WTC11 (cell line): ENCODE data around the gene GPR176. TPM values are rescaled to one million over a fixed set of nuclear protein-coding genes. Genes with fewer than 3 reads are reported as not detected.

Source experiments
- ATAC-seq: fragments of 200-7000 bp; cut with Tn5 transposase; 2 replicates; pipeline ENCODE4 v1.10.0; 2021; ENCODE audit warnings: mild to moderate bottlenecking, moderate library complexity
- CTCF ChIA-PET: fragments of 300-600 bp; sonication (Branson Sonifier 250); formaldehyde crosslinking; loops from one replicate; lab custom pipeline; 2021; ENCODE audit warnings: antibody characterized with exemption; lab: Charles Lee
- POLR2A ChIA-PET: fragments of 350-600 bp; sonication (Branson Sonifier 250); formaldehyde crosslinking; loops from one replicate; lab custom pipeline; 2021; ENCODE audit warnings: antibody characterized with exemption; lab: Charles Lee
- DNase-seq: peaks from one replicate; pipeline ENCODE4 v3.0.0; 2021; ENCODE audit warnings: low spot score
- H3K27ac Mint-ChIP-seq: 2 replicates; pipeline ENCODE4 v1.8.0; 2021; ENCODE audit warnings: mixed read lengths
- H3K27me3 Mint-ChIP-seq: 2 replicates; pipeline ENCODE4 v1.8.0; 2021; ENCODE audit warnings: low read depth, mild to moderate bottlenecking, moderate library complexity, mixed read lengths
- H3K36me3 Mint-ChIP-seq: 2 replicates; pipeline ENCODE4 v1.8.0; 2021; ENCODE audit warnings: mixed read lengths
- H3K4me1 Mint-ChIP-seq: 2 replicates; pipeline ENCODE4 v1.8.0; 2022; ENCODE audit warnings: mixed read lengths
- H3K4me3 Mint-ChIP-seq: 2 replicates; pipeline ENCODE4 v1.8.0; 2021; ENCODE audit warnings: mild to moderate bottlenecking, moderate library complexity, mixed read lengths
- H3K9me3 Mint-ChIP-seq: 2 replicates; pipeline ENCODE4 v1.8.0; 2021; ENCODE audit warnings: mixed read lengths
- ATF6 ChIP-seq: sonication (generic); formaldehyde crosslinking; IDR thresholded peaks from 2 replicates; pipeline ENCODE4 v1.8.1; 2023; ENCODE audit warnings: mild to moderate bottlenecking, missing genetic modification reagents
- ELF4 ChIP-seq: sonication (generic); formaldehyde crosslinking; IDR thresholded peaks from 2 replicates; pipeline ENCODE4 v1.8.1; 2022; ENCODE audit warnings: low read depth, mild to moderate bottlenecking, moderate library complexity, missing genetic modification reagents
- ERG ChIP-seq: fragments of 250-450 bp; sonication (Bioruptor Pico); IDR thresholded peaks from 2 replicates; pipeline ENCODE4 v1.8.0; 2021; ENCODE audit warnings: mild to moderate bottlenecking
- GABPB1 ChIP-seq: sonication (generic); formaldehyde crosslinking; IDR thresholded peaks from 2 replicates; pipeline ENCODE4 v1.8.1; 2023; ENCODE audit warnings: mild to moderate bottlenecking, missing genetic modification reagents
- JUN ChIP-seq: sonication (generic); formaldehyde crosslinking; IDR thresholded peaks from 2 replicates; pipeline ENCODE4 v1.8.0; 2023; ENCODE audit warnings: mild to moderate bottlenecking, missing genetic modification reagents
- MYBL2 ChIP-seq: sonication (generic); formaldehyde crosslinking; IDR thresholded peaks from 2 replicates; pipeline ENCODE4 v1.8.1; 2023; ENCODE audit warnings: mild to moderate bottlenecking, moderate library complexity, missing genetic modification reagents
- NFATC4 ChIP-seq: fragments of 250-450 bp; sonication (Bioruptor Pico); IDR thresholded peaks from 2 replicates; pipeline ENCODE4 v1.9.0; 2021; ENCODE audit warnings: mild to moderate bottlenecking
- NFYB ChIP-seq: sonication (generic); formaldehyde crosslinking; conservative IDR thresholded peaks from 2 replicates; pipeline ENCODE4 v1.8.0; 2022; ENCODE audit warnings: low read depth, missing genetic modification reagents
- NR1H2 ChIP-seq: sonication (generic); formaldehyde crosslinking; IDR thresholded peaks from 2 replicates; pipeline ENCODE4 v1.9.0; 2021; ENCODE audit warnings: mild to moderate bottlenecking, moderate library complexity, missing genetic modification reagents
- NR2C2 ChIP-seq: sonication (generic); formaldehyde crosslinking; IDR thresholded peaks from 2 replicates; pipeline ENCODE4 v1.8.0; 2022; ENCODE audit warnings: mild to moderate bottlenecking, missing genetic modification reagents
- NR3C1 ChIP-seq: sonication (generic); formaldehyde crosslinking; conservative IDR thresholded peaks from 2 replicates; pipeline ENCODE4 v1.8.1; 2023; ENCODE audit warnings: low read depth, mild to moderate bottlenecking, missing genetic modification reagents
- SOX15 ChIP-seq: fragments of 250-450 bp; sonication (Bioruptor Pico); IDR thresholded peaks from 2 replicates; pipeline ENCODE4 v1.9.0; 2021; ENCODE audit warnings: mild to moderate bottlenecking
- ZNF219 ChIP-seq: sonication (generic); formaldehyde crosslinking; IDR thresholded peaks from 2 replicates; pipeline ENCODE4 v1.8.0; 2023; ENCODE audit warnings: missing genetic modification reagents, mild to moderate bottlenecking, borderline replicate concordance
- ZNF281 ChIP-seq: sonication (generic); formaldehyde crosslinking; IDR thresholded peaks from 2 replicates; pipeline ENCODE4 v1.8.0; 2023; ENCODE audit warnings: mild to moderate bottlenecking, missing genetic modification reagents
- ZNF416 ChIP-seq: fragments of 250-450 bp; sonication (Bioruptor Pico); IDR thresholded peaks from 2 replicates; pipeline ENCODE4 v1.9.0; 2021; ENCODE audit warnings: mild to moderate bottlenecking, inconsistent platforms
- ZNF512 ChIP-seq: sonication (generic); formaldehyde crosslinking; IDR thresholded peaks from 2 replicates; pipeline ENCODE4 v1.8.1; 2022; ENCODE audit warnings: missing genetic modification reagents, borderline replicate concordance
- ZNF671 ChIP-seq: fragments of 250-450 bp; sonication (Bioruptor Pico); IDR thresholded peaks from 2 replicates; pipeline ENCODE4 v1.8.0; 2021; ENCODE audit warnings: mild to moderate bottlenecking
- total RNA-seq: library from RNA; stranded (reverse); gene quantifications from 3 replicates; pipeline ENCODE4 v1.2.3, GENCODE V29; 2021
- TF ChIP-seq, protein P1 (sequence below): fragments of 250-450 bp; sonication (Bioruptor Pico); IDR thresholded peaks from 2 replicates; pipeline ENCODE4 v1.9.0; 2021; ENCODE audit warnings: mild to moderate bottlenecking
- TF ChIP-seq, protein P2 (sequence below): sonication (generic); formaldehyde crosslinking; IDR thresholded peaks from 2 replicates; pipeline ENCODE4 v1.8.1; 2023; ENCODE audit warnings: mild to moderate bottlenecking, moderate library complexity, missing genetic modification reagents
- TF ChIP-seq, protein P3 (sequence below): fragments of 250-450 bp; sonication (Bioruptor Pico); conservative IDR thresholded peaks from 2 replicates; pipeline ENCODE4 v1.9.0; 2021; ENCODE audit warnings: mild to moderate bottlenecking

Gene GPR176
- total RNA-seq, 1 experiment from 2014 or later, result 117 TPM

DNA sequence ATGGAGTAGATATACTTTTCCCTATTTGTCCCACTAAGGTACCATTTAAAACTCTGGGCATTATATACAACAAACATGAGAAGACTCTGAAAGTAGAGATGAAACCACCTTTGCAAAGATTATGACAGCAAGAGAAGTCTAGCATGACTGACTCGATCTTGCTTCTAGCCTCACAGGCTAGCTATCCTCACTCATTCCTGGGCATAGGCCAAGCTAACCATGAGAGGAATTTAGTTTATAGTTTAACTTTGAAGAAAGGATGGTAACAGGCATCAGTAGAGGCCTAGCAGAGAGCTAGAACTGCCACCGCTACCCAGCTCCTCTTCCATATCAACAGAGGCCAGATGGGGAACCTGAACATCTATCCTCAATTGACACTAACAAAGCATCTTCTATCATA is 74.0 kb downstream of the GPR176 start:
- peaks cover 13% of the 10 kb centered on the region for H3K9me3 Mint-ChIP-seq
- no peak for ATAC-seq
- POLR2A ChIA-PET, result no interaction called here
- CTCF ChIA-PET, result no interaction called here
- H3K27ac Mint-ChIP-seq, result peak overlapping the region; percentile 69
- peaks cover 76% of the 10 kb centered on the region for H3K4me1 Mint-ChIP-seq
- DNase-seq, result no peak
- no peak overlapping the region for H3K4me3 Mint-ChIP-seq
- TF ChIP-seq ZNF512 (CRISPR knock-in tag) (no peak), MYBL2 (CRISPR knock-in tag) (no peak), ZNF671 (CRISPR knock-in tag) (no peak), ZNF219 (CRISPR knock-in tag) (no peak), ELF4 (CRISPR knock-in tag) (no peak), JUN (CRISPR knock-in tag) (no peak), NR2C2 (CRISPR knock-in tag) (no peak), SOX15 (CRISPR knock-in tag) (no peak), NFATC4 (no peak), NR3C1 (no peak)
- TF ChIP-seq, protein P1, sequence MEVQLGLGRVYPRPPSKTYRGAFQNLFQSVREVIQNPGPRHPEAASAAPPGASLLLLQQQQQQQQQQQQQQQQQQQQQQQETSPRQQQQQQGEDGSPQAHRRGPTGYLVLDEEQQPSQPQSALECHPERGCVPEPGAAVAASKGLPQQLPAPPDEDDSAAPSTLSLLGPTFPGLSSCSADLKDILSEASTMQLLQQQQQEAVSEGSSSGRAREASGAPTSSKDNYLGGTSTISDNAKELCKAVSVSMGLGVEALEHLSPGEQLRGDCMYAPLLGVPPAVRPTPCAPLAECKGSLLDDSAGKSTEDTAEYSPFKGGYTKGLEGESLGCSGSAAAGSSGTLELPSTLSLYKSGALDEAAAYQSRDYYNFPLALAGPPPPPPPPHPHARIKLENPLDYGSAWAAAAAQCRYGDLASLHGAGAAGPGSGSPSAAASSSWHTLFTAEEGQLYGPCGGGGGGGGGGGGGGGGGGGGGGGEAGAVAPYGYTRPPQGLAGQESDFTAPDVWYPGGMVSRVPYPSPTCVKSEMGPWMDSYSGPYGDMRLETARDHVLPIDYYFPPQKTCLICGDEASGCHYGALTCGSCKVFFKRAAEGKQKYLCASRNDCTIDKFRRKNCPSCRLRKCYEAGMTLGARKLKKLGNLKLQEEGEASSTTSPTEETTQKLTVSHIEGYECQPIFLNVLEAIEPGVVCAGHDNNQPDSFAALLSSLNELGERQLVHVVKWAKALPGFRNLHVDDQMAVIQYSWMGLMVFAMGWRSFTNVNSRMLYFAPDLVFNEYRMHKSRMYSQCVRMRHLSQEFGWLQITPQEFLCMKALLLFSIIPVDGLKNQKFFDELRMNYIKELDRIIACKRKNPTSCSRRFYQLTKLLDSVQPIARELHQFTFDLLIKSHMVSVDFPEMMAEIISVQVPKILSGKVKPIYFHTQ (CRISPR knock-in tag), result no peak
- TF ChIP-seq, protein P2, sequence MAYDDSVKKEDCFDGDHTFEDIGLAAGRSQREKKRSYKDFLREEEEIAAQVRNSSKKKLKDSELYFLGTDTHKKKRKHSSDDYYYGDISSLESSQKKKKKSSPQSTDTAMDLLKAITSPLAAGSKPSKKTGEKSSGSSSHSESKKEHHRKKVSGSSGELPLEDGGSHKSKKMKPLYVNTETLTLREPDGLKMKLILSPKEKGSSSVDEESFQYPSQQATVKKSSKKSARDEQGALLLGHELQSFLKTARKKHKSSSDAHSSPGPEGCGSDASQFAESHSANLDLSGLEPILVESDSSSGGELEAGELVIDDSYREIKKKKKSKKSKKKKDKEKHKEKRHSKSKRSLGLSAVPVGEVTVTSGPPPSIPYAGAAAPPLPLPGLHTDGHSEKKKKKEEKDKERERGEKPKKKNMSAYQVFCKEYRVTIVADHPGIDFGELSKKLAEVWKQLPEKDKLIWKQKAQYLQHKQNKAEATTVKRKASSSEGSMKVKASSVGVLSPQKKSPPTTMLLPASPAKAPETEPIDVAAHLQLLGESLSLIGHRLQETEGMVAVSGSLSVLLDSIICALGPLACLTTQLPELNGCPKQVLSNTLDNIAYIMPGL (CRISPR knock-in tag), result no peak
- TF ChIP-seq, all 79 proteins: peak for 0
- Mint-ChIP-seq H3K36me3 (peaks cover 13% of the 10 kb centered on the region), H3K27me3 (no peaks in the 10 kb centered on the region)

DNA sequence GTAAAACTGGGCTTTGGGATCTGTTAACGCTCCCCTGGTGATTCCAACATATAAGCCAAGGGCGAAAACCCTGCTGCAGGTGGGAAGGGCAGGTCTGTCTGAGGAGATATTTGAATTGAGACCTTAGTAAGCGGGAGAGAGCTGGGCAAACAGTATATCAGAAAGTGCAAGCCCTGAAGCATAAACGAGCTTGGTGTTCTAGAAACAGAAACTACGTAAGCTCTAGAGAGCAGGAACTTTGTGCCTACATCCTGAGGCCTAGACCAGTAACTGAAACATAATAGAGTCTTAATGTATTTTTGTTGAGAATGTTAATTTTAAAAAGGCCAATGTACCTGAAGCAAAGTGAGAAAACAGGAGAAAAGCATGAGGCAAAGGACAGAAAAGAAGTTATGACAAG is 74.5 kb downstream of the GPR176 start:
- Mint-ChIP-seq H3K4me1 (peaks cover 71% of the 10 kb centered on the region), H3K27me3 (no peaks in the 10 kb centered on the region), H3K9me3 (peaks cover 14% of the 10 kb centered on the region), H3K36me3 (peaks cover 18% of the 10 kb centered on the region), H3K4me3 (no peak overlapping the region), H3K27ac (peak overlapping the region; percentile 69)
- ATAC-seq (no peak), DNase-seq (no peak)
- POLR2A ChIA-PET, result no interaction called here
- CTCF ChIA-PET, result interaction anchor here (0.7 kb wide), 1 partner anchor 10 kb away, joined by 3 read pairs; no protein-coding TSS in a partner anchor
- TF ChIP-seq, protein P3, sequence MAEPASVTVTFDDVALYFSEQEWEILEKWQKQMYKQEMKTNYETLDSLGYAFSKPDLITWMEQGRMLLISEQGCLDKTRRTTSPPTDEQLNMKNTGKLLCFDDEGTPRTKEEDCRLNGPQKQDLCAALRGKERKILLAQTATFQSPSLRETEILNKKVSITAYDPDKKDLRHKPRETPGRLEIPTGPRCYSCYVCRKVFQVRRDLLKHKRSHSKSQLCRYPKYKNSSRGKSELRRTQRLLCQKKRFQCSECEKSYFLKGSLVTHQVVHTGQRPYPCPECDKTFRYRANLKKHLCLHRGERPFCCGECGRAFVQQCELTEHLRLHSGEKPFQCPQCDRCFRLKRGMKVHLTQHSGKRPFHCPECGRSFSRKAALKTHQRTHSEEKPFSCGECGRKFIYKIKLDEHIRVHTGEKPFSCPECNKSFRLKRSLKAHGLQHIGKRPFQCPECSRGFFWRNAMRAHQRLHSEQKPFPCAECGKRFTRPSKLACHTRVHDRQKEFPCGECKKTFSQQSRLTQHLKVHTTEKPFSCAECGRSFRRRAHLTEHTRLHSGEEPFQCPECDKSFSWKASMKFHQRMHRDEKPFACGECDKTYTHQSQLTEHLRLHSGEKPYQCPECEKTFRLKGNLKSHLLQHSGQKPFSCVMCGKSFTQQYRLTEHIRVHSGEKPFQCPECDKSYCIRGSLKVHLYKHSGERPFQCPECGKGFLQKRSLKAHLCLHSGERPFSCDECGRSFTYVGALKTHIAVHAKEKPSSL (CRISPR knock-in tag), result no peak
- TF ChIP-seq ATF6 (no peak), ERG (CRISPR knock-in tag) (no peak), NR1H2 (CRISPR knock-in tag) (no peak), NFYB (CRISPR knock-in tag) (no peak), GABPB1 (CRISPR knock-in tag) (no peak), ZNF281 (CRISPR knock-in tag) (no peak), ZNF416 (CRISPR knock-in tag) (no peak)
